ENCODE data around the gene AMIGO3.

Gene AMIGO3

GRCh38 chr3:49738067-49738713, 18.7 kb upstream of the AMIGO3 start:
- DNase-seq (ENCODE audit: low read depth), result no peak
- TF ChIP-seq CTCF (conservative IDR thresholded peaks at IDR 0.05; ENCODE audit: low read depth, low read length), result no peak
- H3K4me3 ChIP-seq (ENCODE audit: low read length), result no peak overlapping the region

GRCh38 chr3:49734752-49735151, 15.3 kb upstream of the AMIGO3 start:
- DNase-seq (ENCODE audit: low read depth), result no peak
- no peak for TF ChIP-seq CTCF (conservative IDR thresholded peaks at IDR 0.05; ENCODE audit: low read depth, low read length)
- H3K4me3 ChIP-seq (ENCODE audit: low read length), result no peak overlapping the region

- TF ChIP-seq CTCF (conservative IDR thresholded peaks at IDR 0.05; ENCODE audit: low read depth, low read length), result no peak
- DNase-seq (ENCODE audit: low read depth), result no peak
- H3K4me3 ChIP-seq (ENCODE audit: low read length), result no peak overlapping the region
These were observed 14.1 kb upstream of the AMIGO3 start for GRCh38 chr3:49733551-49733950.

- no peak for DNase-seq (ENCODE audit: low read depth)
- no peak overlapping the region for H3K4me3 ChIP-seq (ENCODE audit: low read length)
- TF ChIP-seq CTCF (conservative IDR thresholded peaks at IDR 0.05; ENCODE audit: low read depth, low read length), result no peak
These were observed 13.1 kb upstream of the AMIGO3 start for GRCh38 chr3:49732597-49732996.

- TF ChIP-seq CTCF (conservative IDR thresholded peaks at IDR 0.05; ENCODE audit: low read depth, low read length), result no peak
- no peak for DNase-seq (ENCODE audit: low read depth)
These were observed 10.6 kb upstream of the AMIGO3 start for GRCh38 chr3:49729966-49730609.

GRCh38 chr3:49727924-49728361, 8.5 kb upstream of the AMIGO3 start:
- no peak overlapping the region for H3K4me3 ChIP-seq (ENCODE audit: low read length)
- DNase-seq (ENCODE audit: low read depth), result no peak
- no peak for TF ChIP-seq CTCF (conservative IDR thresholded peaks at IDR 0.05; ENCODE audit: low read depth, low read length)

More at GRCh38 chr3:49729966-49730609, 10.6 kb upstream of the AMIGO3 start:
- no peak overlapping the region for H3K4me3 ChIP-seq (ENCODE audit: low read length)
